Measurements from ENCODE around the gene GNB5.

DNA sequence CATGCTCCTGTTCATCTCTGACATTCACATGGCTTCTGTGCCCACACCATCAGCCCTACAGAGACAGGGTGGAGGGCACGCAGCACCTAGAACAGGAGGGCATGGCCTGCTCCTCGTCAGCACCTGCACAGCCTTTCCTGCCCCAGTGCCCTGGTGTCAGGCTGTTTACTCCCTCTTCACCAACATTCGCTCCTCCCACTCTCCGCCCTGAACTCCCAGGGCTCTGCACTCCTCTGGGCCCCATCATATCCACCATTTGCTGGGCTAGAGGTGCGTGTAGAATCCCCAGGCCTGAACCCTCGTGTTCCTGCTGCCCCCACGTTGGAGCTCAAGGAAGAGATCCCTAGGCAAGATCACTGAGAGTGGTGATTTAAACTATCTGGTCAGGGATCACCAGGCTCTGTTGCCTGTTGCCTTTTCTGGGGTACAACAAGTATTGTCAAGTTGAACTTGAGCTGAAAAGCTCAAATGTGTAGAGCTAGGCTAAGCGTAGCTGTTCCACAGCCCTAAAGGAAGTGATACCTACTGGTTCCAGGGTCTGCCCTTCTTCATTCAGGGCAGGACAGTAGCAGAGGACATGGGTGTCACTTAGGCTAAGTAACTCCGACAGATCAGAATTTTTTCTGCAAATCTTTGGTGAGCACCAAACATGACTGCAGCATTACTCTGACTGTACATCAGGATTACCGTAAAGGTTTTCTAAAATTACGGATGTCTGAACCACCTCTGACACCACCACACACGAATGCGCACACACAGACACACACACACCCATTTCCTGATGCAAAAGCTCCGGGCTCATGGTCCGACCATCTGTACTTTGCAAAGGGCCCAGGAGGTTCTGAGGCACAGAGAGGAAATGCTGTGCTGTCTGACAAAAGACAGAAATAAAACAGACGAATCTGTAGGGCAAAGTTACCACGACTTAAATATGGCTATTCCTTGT lies 43.7 kb upstream of the GNB5 start:
- TF ChIP-seq CTCF (IDR thresholded peaks at IDR 0.05) (no peak), POLR2AphosphoS5 (IDR thresholded peaks at IDR 0.05) (no peak), POLR2A (IDR thresholded peaks at IDR 0.05) (no peak)
